GM23338 (cell line): ENCODE measurements around the gene ADCY3. TPM values are rescaled to one million over a fixed set of nuclear protein-coding genes. Genes with fewer than 3 reads are reported as not detected.

Experiments used
- ATAC-seq: fragments of 200-7000 bp; cut with Tn5 transposase; 3 replicates; pipeline ENCODE4 v1.9.1; 2020
- DNase-seq: peaks from one replicate; pipeline ENCODE4 v3.0.0-alpha.2; 2015; ENCODE audit warnings: low spot score
- H2AFZ ChIP-seq: fragments of 200-600 bp; sonication (generic); 2 replicates; pipeline ENCODE4 v1.8.0; 2016; ENCODE audit warnings: antibody characterized with exemption, mild to moderate bottlenecking, moderate library complexity
- H3F3A ChIP-seq: fragments of 200-600 bp; sonication (generic); replicated peaks from 2 replicates; pipeline ENCODE4 v1.8.0; 2017; ENCODE audit warnings: antibody characterized with exemption, mixed run types, low read depth
- H3K27ac ChIP-seq: fragments of 200-600 bp; sonication (generic); 2 replicates; pipeline ENCODE4 v1.6.1; 2016; ENCODE audit warnings: low read depth
- H3K27me3 ChIP-seq: fragments of 200-600 bp; sonication (generic); 2 replicates; pipeline ENCODE4 v1.8.0; 2016; ENCODE audit warnings: mild to moderate bottlenecking, mixed run types, moderate library complexity; ENCODE audit not compliant: insufficient read depth
- H3K36me3 ChIP-seq: fragments of 200-600 bp; sonication (generic); 2 replicates; pipeline ENCODE4 v1.8.0; 2016; ENCODE audit warnings: mild to moderate bottlenecking; ENCODE audit not compliant: insufficient read depth
- H3K4me1 ChIP-seq: fragments of 200-600 bp; sonication (generic); 2 replicates; pipeline ENCODE4 v1.8.0; 2016; ENCODE audit warnings: mild to moderate bottlenecking, moderate library complexity; ENCODE audit not compliant: insufficient read depth
- H3K4me2 ChIP-seq: fragments of 200-600 bp; sonication (generic); 2 replicates; pipeline ENCODE4 v1.7.1; 2017; ENCODE audit warnings: mixed run types
- H3K4me3 ChIP-seq: fragments of 200-600 bp; sonication (generic); 2 replicates; pipeline ENCODE4 v1.6.1; 2016; ENCODE audit warnings: mixed run types
- H3K79me2 ChIP-seq: fragments of 200-600 bp; sonication (generic); replicated peaks from 2 replicates; pipeline ENCODE4 v1.8.0; 2017; ENCODE audit warnings: mild to moderate bottlenecking; ENCODE audit not compliant: insufficient read depth
- H3K9me2 ChIP-seq: fragments of 200-600 bp; sonication (generic); 2 replicates; pipeline ENCODE4 v1.8.0; 2017; ENCODE audit not compliant: insufficient read depth
- H4K20me1 ChIP-seq: fragments of 200-600 bp; sonication (generic); replicated peaks from 2 replicates; pipeline ENCODE4 v1.8.0; 2017; ENCODE audit warnings: mild to moderate bottlenecking; ENCODE audit not compliant: insufficient read depth
- H3K27ac Mint-ChIP-seq: 2 replicates; pipeline ENCODE4 v1.8.0; 2020; ENCODE audit warnings: inconsistent platforms, mild to moderate bottlenecking, moderate library complexity, mixed read lengths
- H3K27me3 Mint-ChIP-seq: 3 replicates; pipeline ENCODE4 v1.8.0; 2022; ENCODE audit warnings: low read depth, mild to moderate bottlenecking, moderate library complexity, mixed read lengths, inconsistent platforms; ENCODE audit not compliant: insufficient read depth, poor library complexity
- H3K36me3 Mint-ChIP-seq: 3 replicates; pipeline ENCODE4 v1.8.0; 2021; ENCODE audit warnings: low read depth, mild to moderate bottlenecking, inconsistent platforms, moderate library complexity, mixed read lengths
- H3K4me1 Mint-ChIP-seq: 3 replicates; pipeline ENCODE4 v1.8.0; 2020; ENCODE audit warnings: mild to moderate bottlenecking, inconsistent platforms, mixed read lengths
- H3K4me3 Mint-ChIP-seq: 3 replicates; pipeline ENCODE4 v1.8.0; 2021; ENCODE audit warnings: moderate library complexity, mild to moderate bottlenecking, inconsistent platforms, mixed read lengths
- H3K9me3 Mint-ChIP-seq: 3 replicates; pipeline ENCODE4 v1.8.0; 2020; ENCODE audit warnings: moderate library complexity, mild to moderate bottlenecking, inconsistent platforms, mixed read lengths
- CREB1 ChIP-seq: fragments of 250-450 bp; sonication (Bioruptor Pico); IDR thresholded peaks from 2 replicates; pipeline ENCODE4 v1.5.0; 2020; ENCODE audit warnings: low read depth, mild to moderate bottlenecking, moderate library complexity
- EZH2 ChIP-seq: fragments of 200-600 bp; sonication (generic); IDR thresholded peaks from one replicate; pipeline ENCODE4 v1.8.0; 2017; ENCODE audit warnings: antibody characterized with exemption, mild to moderate bottlenecking, low read depth; ENCODE audit not compliant: unreplicated experiment
- EZH2phosphoT487 ChIP-seq: fragments of 200-600 bp; sonication (generic); IDR thresholded peaks from one replicate; pipeline ENCODE4 v1.8.1; 2018; ENCODE audit warnings: antibody characterized with exemption; ENCODE audit not compliant: unreplicated experiment
- JUNB ChIP-seq: IDR thresholded peaks from one replicate; pipeline ENCODE4 v1.6.1; 2016; ENCODE audit warnings: antibody characterized with exemption; ENCODE audit not compliant: unreplicated experiment
- POLR2AphosphoS5 ChIP-seq: IDR thresholded peaks from 2 replicates; pipeline ENCODE4 v1.6.1; 2016; ENCODE audit warnings: antibody characterized with exemption, low read depth
- STAT1 ChIP-seq: IDR thresholded peaks from one replicate; pipeline ENCODE4 v1.6.1; 2016; ENCODE audit warnings: antibody characterized with exemption; ENCODE audit not compliant: unreplicated experiment
- ZNF114 ChIP-seq: fragments of 250-450 bp; sonication (Bioruptor Pico); IDR thresholded peaks from 2 replicates; pipeline ENCODE4 v1.5.0; 2020; ENCODE audit warnings: mild to moderate bottlenecking, moderate library complexity
- polyA plus RNA-seq: library from polyadenylated mRNA; unstranded; fragments of >200 nt; fragmentation: Nextera tagmentation; extraction: Ambion mirVana; gene quantifications from 2 replicates; pipeline ENCODE4 v1.2.1, GENCODE V29; 2016
- total RNA-seq: library from RNA; depleted of rRNA; stranded (reverse); fragments of >200 nt; shearing (Covaris generic); gene quantifications from 2 replicates; pipeline ENCODE4 v1.2.3, GENCODE V29; 2014
- TF ChIP-seq, protein P1 (sequence below): fragments of 250-450 bp; sonication (Bioruptor Pico); IDR thresholded peaks from 2 replicates; pipeline ENCODE4 v1.5.0; 2020; ENCODE audit warnings: mild to moderate bottlenecking, moderate library complexity
- TF ChIP-seq, protein P2 (sequence below), 2 experiments: fragments of 200-600 bp in 1 of 2; sonication (generic) in 1 of 2; conservative IDR thresholded peaks; 2 replicates each; pipeline versions ENCODE4 v1.5.1 to v1.6.1; 2016 to 2017; ENCODE audit warnings: antibody characterized with exemption in 2 of 2, low read depth in 2 of 2, mild to moderate bottlenecking in 2 of 2, moderate library complexity in 1 of 2
- TF ChIP-seq, protein P3 (sequence below): IDR thresholded peaks from 2 replicates; pipeline ENCODE4 v1.6.1; 2016; ENCODE audit warnings: antibody characterized with exemption

The ADCY3 gene
- total and polyA plus RNA-seq, 2 experiments from 2014 or later, result 9.7 to 32.4 TPM

DNA sequence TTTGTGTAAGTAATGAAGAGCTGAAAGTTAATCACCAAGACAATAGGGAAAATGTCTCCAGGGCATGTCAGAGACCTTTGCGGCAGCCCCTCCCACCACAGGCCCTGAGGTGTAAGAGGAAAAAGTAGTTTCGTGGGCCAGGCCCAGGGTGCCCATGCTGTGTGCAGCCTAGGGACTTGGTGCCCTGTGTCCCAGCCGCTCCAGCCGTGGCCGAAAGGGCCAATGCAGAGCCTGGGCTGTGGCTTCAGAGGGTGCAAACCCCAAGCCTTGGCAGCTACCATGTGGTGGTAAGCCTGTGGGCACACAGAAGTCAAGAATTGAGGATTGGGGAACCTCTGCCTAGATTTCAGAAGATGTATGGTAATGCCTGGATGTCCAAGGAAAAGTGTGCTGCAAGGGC, 74.3 kb downstream of the ADCY3 start:
- Histone ChIP-seq H3K4me1 (no peaks in the 10 kb centered on the region), H3K79me2 (no peaks in the 10 kb centered on the region), H3K4me2 (no peak overlapping the region), H3K27ac (no peak overlapping the region), H3K9me2 (no peaks in the 10 kb centered on the region), H4K20me1 (no peaks in the 10 kb centered on the region), H2AFZ (no peak overlapping the region), H3F3A (no peaks in the 10 kb centered on the region), H3K4me3 (no peak overlapping the region), H3K27me3 (no peaks in the 10 kb centered on the region), H3K36me3 (0 out of 2 replicates have a peak, but pooled peaks cover 4% of the 10 kb centered on the region)
- Mint-ChIP-seq H3K36me3 (peaks cover 48% of the 10 kb centered on the region), H3K9me3 (peaks cover 44% of the 10 kb centered on the region), H3K27ac (no peak overlapping the region), H3K4me3 (no peak overlapping the region), H3K27me3 (peaks cover 11% of the 10 kb centered on the region), H3K4me1 (peaks cover 1% of the 10 kb centered on the region)
- TF ChIP-seq POLR2AphosphoS5, result no peak
- TF ChIP-seq, protein P1, sequence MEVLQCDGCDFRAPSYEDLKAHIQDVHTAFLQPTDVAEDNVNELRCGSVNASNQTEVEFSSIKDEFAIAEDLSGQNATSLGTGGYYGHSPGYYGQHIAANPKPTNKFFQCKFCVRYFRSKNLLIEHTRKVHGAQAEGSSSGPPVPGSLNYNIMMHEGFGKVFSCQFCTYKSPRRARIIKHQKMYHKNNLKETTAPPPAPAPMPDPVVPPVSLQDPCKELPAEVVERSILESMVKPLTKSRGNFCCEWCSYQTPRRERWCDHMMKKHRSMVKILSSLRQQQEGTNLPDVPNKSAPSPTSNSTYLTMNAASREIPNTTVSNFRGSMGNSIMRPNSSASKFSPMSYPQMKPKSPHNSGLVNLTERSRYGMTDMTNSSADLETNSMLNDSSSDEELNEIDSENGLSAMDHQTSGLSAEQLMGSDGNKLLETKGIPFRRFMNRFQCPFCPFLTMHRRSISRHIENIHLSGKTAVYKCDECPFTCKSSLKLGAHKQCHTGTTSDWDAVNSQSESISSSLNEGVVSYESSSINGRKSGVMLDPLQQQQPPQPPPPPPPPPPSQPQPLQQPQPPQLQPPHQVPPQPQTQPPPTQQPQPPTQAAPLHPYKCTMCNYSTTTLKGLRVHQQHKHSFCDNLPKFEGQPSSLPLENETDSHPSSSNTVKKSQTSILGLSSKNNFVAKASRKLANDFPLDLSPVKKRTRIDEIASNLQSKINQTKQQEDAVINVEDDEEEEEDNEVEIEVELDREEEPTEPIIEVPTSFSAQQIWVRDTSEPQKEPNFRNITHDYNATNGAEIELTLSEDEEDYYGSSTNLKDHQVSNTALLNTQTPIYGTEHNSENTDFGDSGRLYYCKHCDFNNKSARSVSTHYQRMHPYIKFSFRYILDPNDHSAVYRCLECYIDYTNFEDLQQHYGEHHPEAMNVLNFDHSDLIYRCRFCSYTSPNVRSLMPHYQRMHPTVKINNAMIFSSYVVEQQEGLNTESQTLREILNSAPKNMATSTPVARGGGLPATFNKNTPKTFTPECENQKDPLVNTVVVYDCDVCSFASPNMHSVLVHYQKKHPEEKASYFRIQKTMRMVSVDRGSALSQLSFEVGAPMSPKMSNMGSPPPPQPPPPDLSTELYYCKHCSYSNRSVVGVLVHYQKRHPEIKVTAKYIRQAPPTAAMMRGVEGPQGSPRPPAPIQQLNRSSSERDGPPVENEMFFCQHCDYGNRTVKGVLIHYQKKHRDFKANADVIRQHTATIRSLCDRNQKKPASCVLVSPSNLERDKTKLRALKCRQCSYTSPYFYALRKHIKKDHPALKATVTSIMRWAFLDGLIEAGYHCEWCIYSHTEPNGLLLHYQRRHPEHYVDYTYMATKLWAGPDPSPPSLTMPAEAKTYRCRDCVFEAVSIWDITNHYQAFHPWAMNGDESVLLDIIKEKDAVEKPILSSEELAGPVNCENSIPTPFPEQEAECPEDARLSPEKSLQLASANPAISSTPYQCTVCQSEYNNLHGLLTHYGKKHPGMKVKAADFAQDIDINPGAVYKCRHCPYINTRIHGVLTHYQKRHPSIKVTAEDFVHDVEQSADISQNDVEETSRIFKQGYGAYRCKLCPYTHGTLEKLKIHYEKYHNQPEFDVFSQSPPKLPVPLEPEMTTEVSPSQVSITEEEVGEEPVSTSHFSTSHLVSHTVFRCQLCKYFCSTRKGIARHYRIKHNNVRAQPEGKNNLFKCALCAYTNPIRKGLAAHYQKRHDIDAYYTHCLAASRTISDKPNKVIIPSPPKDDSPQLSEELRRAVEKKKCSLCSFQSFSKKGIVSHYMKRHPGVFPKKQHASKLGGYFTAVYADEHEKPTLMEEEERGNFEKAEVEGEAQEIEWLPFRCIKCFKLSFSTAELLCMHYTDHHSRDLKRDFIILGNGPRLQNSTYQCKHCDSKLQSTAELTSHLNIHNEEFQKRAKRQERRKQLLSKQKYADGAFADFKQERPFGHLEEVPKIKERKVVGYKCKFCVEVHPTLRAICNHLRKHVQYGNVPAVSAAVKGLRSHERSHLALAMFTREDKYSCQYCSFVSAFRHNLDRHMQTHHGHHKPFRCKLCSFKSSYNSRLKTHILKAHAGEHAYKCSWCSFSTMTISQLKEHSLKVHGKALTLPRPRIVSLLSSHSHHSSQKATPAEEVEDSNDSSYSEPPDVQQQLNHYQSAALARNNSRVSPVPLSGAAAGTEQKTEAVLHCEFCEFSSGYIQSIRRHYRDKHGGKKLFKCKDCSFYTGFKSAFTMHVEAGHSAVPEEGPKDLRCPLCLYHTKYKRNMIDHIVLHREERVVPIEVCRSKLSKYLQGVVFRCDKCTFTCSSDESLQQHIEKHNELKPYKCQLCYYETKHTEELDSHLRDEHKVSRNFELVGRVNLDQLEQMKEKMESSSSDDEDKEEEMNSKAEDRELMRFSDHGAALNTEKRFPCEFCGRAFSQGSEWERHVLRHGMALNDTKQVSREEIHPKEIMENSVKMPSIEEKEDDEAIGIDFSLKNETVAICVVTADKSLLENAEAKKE (CRISPR knock-in tag), result no peak
- DNase-seq, result no peak
- no peak for ATAC-seq

DNA sequence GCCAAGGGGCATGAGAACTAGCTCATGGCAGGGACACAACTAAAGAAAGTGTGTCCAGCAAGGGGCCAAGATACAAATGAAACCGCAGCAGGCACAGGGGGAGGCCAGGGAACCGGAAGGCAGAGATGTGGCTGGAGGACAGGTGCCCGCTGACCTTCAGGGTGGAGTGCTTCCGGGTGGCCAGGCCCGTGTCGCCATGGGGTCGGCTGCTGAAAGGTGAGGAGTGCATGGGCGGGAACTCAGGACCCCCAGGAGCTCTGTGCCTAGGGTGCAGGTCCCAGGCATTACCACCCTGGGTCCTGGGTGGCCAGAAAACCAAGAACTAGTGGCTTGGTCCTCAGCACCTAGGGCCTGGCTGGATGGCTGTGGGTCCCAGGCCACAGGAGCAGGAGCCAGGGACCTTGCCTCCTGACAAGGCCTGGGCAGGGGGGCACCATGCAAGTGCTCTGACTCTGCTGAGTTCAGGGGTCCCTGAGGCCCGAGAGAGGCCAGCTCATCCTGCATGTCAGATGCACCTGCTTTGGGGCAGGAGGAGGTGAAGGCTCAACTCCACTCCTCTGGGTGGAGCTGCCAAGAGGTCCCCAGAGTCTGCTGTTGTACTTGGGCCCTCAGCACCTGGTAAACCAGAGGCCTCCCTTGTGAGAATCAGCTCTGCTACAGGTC, 75.9 kb downstream of the ADCY3 start:
- peaks cover 37% of the 10 kb centered on the region for H3K9me3 Mint-ChIP-seq
- Histone ChIP-seq H2AFZ (no peak overlapping the region), H3K4me2 (no peak overlapping the region), H3K4me3 (no peak overlapping the region), H3K79me2 (no peaks in the 10 kb centered on the region), H3K27me3 (no peaks in the 10 kb centered on the region), H3K27ac (no peak overlapping the region), H3K4me1 (no peaks in the 10 kb centered on the region), H3K36me3 (0 out of 2 replicates have a peak, but pooled peaks cover 4% of the 10 kb centered on the region), H4K20me1 (no peaks in the 10 kb centered on the region), H3K9me2 (no peaks in the 10 kb centered on the region), H3F3A (no peaks in the 10 kb centered on the region)
- H3K4me1 Mint-ChIP-seq, result peaks cover 7% of the 10 kb centered on the region
- DNase-seq, result no peak
- H3K4me3 Mint-ChIP-seq, result no peak overlapping the region
- no peak for ATAC-seq
- H3K27me3 Mint-ChIP-seq, result peaks cover 9% of the 10 kb centered on the region
- H3K27ac Mint-ChIP-seq, result no peak overlapping the region
- peaks cover 44% of the 10 kb centered on the region for H3K36me3 Mint-ChIP-seq
- TF ChIP-seq CREB1 (CRISPR knock-in tag) (no peak), ZNF114 (CRISPR knock-in tag) (no peak), STAT1 (no peak), EZH2 (no peak), JUNB (no peak), POLR2AphosphoS5 (no peak), EZH2phosphoT487 (no peak)
- TF ChIP-seq, protein P2, sequence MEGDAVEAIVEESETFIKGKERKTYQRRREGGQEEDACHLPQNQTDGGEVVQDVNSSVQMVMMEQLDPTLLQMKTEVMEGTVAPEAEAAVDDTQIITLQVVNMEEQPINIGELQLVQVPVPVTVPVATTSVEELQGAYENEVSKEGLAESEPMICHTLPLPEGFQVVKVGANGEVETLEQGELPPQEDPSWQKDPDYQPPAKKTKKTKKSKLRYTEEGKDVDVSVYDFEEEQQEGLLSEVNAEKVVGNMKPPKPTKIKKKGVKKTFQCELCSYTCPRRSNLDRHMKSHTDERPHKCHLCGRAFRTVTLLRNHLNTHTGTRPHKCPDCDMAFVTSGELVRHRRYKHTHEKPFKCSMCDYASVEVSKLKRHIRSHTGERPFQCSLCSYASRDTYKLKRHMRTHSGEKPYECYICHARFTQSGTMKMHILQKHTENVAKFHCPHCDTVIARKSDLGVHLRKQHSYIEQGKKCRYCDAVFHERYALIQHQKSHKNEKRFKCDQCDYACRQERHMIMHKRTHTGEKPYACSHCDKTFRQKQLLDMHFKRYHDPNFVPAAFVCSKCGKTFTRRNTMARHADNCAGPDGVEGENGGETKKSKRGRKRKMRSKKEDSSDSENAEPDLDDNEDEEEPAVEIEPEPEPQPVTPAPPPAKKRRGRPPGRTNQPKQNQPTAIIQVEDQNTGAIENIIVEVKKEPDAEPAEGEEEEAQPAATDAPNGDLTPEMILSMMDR (conservative IDR thresholded peaks at IDR 0.05; ENCODE audit: low read depth in 2 of 2), result no peak
- TF ChIP-seq, protein P3, sequence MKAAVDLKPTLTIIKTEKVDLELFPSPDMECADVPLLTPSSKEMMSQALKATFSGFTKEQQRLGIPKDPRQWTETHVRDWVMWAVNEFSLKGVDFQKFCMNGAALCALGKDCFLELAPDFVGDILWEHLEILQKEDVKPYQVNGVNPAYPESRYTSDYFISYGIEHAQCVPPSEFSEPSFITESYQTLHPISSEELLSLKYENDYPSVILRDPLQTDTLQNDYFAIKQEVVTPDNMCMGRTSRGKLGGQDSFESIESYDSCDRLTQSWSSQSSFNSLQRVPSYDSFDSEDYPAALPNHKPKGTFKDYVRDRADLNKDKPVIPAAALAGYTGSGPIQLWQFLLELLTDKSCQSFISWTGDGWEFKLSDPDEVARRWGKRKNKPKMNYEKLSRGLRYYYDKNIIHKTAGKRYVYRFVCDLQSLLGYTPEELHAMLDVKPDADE, result no peak
